Hematopoietic multipotent progenitor cell (in vitro differentiated cells): Measurements from ENCODE around the gene NPY5R. TPM values are rescaled to one million over a fixed set of nuclear protein-coding genes. Genes with fewer than 3 reads are reported as not detected.

Experiments used
- DNase-seq, 3 donors: peaks; one replicate each; pipeline ENCODE4 v3.0.0-alpha.2; 2011 to 2015; ENCODE audit warnings: low read depth in 2 of 3, low spot score in 2 of 3
- total RNA-seq: library from RNA; depleted of rRNA; stranded (reverse); fragments of >200 nt; gene quantifications from one replicate; pipeline ENCODE4 v1.2.3, GENCODE V29; 2012

The NPY5R gene
- total RNA-seq, 1 donor: not detected

DNA sequence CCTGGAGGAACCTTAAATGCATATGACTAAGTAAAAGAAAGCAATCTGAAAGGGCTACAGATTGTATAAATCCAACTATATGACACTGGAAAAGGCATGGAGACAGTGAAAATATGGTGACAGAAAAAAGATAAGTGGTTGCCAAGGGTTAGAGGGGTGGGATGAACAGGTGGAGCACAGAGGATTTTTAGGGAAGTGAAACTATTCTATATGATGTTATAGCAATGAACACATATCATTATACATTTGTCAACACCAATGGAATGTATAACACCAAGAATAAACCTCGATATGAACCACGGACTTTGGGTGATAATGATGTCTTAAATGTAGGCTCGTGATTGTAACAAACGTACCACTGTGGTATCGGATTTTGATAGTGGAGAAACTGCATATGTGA is 40.7 kb downstream of the NPY5R start:
- DNase-seq: no peak

DNA sequence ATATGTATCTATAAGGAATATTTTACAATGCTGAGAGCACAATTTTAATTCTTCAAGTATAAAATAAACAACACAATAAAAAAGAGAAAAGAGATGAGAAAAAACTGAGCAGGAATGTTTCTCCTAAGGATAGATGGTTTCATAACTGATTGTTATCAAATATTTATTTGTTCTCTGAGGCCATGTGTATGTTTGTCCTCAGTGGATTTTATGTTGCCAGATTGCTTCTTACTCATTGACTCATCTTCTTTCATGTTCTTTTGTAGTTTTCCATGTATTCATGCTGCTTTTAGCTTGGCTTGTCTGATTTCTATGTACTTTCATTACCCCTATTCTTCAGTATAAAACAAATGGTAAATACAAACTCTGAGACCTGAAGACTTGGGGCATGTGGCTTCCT is 41.2 kb downstream of the NPY5R start:
- no peak for DNase-seq

DNA sequence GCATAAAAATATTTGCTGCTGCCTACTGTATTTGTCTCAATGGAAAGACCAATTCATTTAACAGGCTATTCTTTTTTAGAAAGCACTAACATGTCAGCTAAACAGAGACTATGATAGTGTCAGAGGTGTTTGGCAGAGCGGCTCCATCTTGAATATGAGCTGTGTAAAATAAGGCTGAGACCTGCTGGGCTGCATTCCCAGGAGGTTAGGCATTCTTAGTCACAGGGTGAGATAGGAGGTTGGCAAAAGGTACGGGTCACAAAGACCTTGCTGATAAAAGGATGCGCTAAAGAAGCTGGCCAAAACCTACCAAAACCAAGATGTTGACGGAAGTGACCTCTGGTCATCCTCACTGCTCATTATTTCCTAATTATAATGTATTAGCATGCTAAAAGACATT is 41.8 kb downstream of the NPY5R start:
- no peak for DNase-seq

DNA sequence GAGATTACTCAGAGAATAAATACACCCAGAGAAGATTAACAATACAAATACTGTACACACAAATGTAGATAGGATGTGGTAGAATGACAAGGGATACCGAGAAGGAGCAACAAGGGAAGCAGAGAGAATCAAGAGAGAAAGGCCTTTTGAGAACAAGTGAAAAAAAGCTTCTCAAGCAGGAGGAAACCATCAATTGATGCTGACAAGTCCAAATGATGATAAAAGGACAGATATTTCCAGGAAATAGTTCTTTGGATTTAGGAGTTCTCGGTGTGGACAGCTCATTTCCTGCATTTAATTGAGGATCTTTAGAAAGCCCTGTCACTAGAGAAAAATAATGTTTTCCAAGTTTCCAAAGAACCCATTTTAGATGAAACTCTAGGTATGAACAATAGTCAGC is 48.1 kb downstream of the NPY5R start:
- no peak for DNase-seq

DNA sequence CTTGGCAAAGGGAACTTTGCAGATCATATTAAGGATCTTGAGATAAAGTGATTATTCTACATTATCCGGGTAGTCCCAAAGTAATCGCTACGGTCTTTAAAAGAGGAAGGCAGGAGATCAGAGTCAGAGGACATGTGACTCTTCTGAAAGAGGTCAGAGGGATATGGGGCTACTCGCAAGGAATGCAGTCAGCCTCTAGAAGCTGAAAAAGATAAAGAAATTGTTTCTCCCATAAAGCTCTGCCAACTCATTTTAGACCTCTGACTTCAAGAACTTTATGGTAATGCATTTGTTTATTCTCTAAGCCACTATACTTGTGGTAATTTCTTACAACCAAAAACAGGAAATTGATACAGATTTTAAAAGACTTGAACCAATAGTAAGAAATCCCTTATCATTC is 48.6 kb downstream of the NPY5R start:
- DNase-seq: no peak

DNA sequence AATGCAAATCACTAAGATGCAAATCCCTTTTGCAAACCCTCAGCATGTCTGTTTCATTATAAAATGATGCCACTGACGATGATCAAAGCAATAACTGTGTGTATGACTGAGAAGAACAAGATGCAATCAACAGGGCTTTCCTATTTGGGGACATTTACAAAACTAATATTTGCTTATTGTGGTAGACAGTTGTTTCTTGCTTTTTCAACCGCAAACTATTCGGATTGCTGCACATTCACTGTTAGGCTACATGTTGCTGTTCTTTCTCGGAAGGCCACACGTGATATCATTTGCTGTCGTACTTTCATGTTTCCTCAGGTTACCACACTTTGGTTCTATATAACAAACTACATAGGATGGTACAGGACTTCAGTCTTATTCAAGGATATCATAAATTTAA is 49.8 kb downstream of the NPY5R start:
- DNase-seq: no peak

DNA sequence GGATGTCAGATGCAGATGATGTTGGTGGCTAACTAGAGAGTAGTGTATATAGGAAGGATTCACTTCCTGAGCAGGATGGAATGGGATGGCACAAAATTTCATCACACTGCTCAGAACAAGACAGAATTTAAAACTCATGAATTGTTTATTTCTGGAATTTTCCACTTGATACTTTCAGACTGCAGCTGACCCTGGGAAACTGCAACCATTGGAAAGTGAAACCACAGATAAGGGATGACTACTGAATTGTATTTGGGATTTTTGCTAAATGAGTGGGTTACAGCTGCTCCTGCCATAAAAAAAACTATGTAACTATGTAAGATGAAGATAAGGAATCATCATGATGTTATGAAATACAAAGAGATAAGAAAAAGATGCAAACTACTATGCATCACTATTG is 51.4 kb downstream of the NPY5R start:
- DNase-seq: no peak

DNA sequence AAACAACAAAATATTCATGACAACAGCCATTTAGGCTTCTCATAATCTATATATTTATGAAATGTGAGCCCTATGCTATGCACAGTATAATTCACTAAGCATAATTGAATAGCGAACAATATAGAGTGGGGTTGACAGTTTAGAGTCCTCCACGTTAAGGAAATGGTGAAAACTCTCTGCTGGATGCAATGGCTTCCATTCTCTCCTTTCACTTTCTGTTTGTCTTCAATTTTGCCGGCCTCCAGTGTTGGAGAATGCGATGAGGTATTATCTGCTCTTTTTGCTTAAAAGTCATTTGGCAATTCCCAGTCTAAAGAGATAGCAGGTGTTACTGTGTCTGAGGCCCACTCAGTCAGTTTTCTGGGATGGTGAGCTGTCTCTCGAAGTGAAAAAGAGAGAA is 52.1 kb downstream of the NPY5R start:
- no peak for DNase-seq

DNA sequence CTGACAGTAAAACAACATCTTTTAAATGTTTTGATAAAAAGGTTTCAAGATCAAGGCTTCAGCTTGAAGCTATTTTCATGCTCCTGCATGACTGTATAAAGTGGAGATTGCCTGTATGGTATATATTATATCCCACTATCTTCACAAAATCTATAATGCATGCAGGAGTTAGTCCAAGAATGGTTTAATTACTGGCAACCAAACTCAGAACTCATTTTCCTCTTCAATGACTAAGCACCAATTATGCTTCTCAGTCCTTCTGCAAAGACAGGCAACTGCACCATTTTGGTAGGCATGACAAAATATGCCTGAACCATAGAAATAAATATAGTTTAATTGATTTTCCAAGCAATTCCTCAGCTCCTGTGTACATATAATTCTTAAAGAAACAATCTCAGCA is 54.5 kb downstream of the NPY5R start:
- DNase-seq: no peak

DNA sequence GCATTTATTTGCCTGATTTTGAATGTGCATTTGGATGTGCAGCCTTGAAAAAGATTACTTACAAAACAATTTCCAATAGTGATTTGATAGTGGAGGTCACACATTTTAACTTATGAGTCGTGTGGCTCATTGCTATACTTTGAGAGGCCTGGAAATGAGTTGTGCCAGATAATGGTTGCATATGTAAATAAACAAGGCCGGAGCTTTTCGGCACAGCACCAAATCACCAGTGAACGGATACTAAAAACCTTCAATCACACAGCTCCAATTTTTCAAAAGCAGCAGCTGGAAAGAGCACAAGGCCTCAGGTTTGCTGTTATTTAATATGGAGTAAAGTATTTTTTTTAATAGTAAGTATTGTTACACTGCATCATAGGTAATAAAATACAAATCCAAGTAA is 57.2 kb downstream of the NPY5R start:
- no peak for DNase-seq

Other genes starting within 250 kb of the NPY5R start
- gene NAF1, start 177.0 kb upstream of the NPY5R start, total RNA-seq: 10.0 TPM
- not detected for gene NPY1R, start 11.3 kb upstream of the NPY5R start, total RNA-seq
- gene TKTL2, start 129.9 kb downstream of the NPY5R start, total RNA-seq: not detected
- 9.4 TPM for gene TMA16, start 150.8 kb downstream of the NPY5R start, total RNA-seq